Natural killer cell (primary cell): ENCODE measurements around the gene KDM5B. TPM values are rescaled to one million over a fixed set of nuclear protein-coding genes. Genes with fewer than 3 reads are reported as not detected.
"Not testable (repeated sequence)": the region's sequence is repeated elsewhere in the genome, so short reads cannot be mapped to it uniquely, and the experiment has no call there.

Source experiments
- ATAC-seq, 3 donors: fragments of 150-1000 bp in 2 of 3; fragments of 200-7000 bp in 1 of 3; cut with Tn5 transposase; 1 replicate in 1 of 3; 2 replicates in 2 of 3; pipeline ENCODE4 v1.10.0; 2021; ENCODE audit warnings: mild to moderate bottlenecking in 2 of 3, moderate library complexity in 2 of 3
- DNase-seq, 2 donors: peaks; one replicate each; pipeline versions ENCODE4 v3.0.0 to v3.0.0-alpha.2; 2013 to 2021; ENCODE audit warnings: mixed read lengths in 1 of 2
- H3K27ac ChIP-seq: one replicate; pipeline ENCODE4 v1.5.1; 2013; ENCODE audit warnings: mild to moderate bottlenecking, low read length
- H3K27me3 ChIP-seq: one replicate; pipeline ENCODE4 v1.6.1; 2013; ENCODE audit warnings: low read length; ENCODE audit not compliant: control insufficient read depth, insufficient read depth
- H3K36me3 ChIP-seq: one replicate; pipeline ENCODE4 v1.6.1; 2013; ENCODE audit warnings: low read length; ENCODE audit not compliant: control insufficient read depth, insufficient read depth
- H3K4me1 ChIP-seq: one replicate; pipeline ENCODE4 v1.6.1; 2013; ENCODE audit warnings: low read length; ENCODE audit not compliant: control insufficient read depth, insufficient read depth
- H3K4me3 ChIP-seq: one replicate; pipeline ENCODE4 v1.5.1; 2013; ENCODE audit warnings: low read length
- H3K9me3 ChIP-seq: one replicate; pipeline ENCODE4 v1.6.1; 2013; ENCODE audit warnings: low read length; ENCODE audit not compliant: control insufficient read depth, insufficient read depth
- H3K27ac Mint-ChIP-seq, 2 donors: one replicate each; pipeline ENCODE4 v1.8.0; 2022; ENCODE audit warnings: mild to moderate bottlenecking in 2 of 2, mixed read lengths in 2 of 2, moderate library complexity in 1 of 2
- H3K27me3 Mint-ChIP-seq, 2 donors: one replicate each; pipeline ENCODE4 v1.8.0; 2022; ENCODE audit warnings: low read depth in 2 of 2, mixed read lengths in 2 of 2
- H3K36me3 Mint-ChIP-seq: one replicate; pipeline ENCODE4 v1.8.0; 2022; ENCODE audit warnings: mixed read lengths
- H3K4me1 Mint-ChIP-seq, 2 donors: one replicate each; pipeline ENCODE4 v1.8.0; 2022; ENCODE audit warnings: mixed read lengths in 2 of 2
- H3K4me3 Mint-ChIP-seq: one replicate; pipeline ENCODE4 v1.8.0; 2022; ENCODE audit warnings: mild to moderate bottlenecking, moderate library complexity, mixed read lengths
- H3K9me3 Mint-ChIP-seq, 2 donors: one replicate each; pipeline ENCODE4 v1.8.0; 2022; ENCODE audit warnings: mixed read lengths in 2 of 2
- WGBS: methylation state at CpG from one replicate; pipeline ENCODE4 v1.1.7; 2013; ENCODE audit warnings: missing lambda C conversion rate; ENCODE audit not compliant: insufficient coverage; 5-methylcytosine and 5-hydroxymethylcytosine counted together
- intact Hi-C: fragments of 100-400 bp; cut with micrococcal nuclease; formaldehyde crosslinking; loops from one replicate; pipeline ENCODE4 v1.14.2; 2022
- total RNA-seq, 4 donors: library from RNA; stranded (reverse); fragments of 120-200 nt in 1 of 4; gene quantifications; one replicate each; pipeline versions ENCODE4 v1.2.3 to v1.2.4, GENCODE V29; 2013 to 2022
- TF ChIP-seq, protein P1 (sequence below): fragments of 200-600 bp; IDR thresholded peaks from one replicate; pipeline ENCODE4 v1.8.0; 2022; ENCODE audit warnings: antibody characterized with exemption

KDM5B gene
- total RNA-seq, 3 donors from 2014 or later (not counting 1 experiment from before 2014, with no cell fraction given), result 107 to 121 (median 108) TPM

DNA sequence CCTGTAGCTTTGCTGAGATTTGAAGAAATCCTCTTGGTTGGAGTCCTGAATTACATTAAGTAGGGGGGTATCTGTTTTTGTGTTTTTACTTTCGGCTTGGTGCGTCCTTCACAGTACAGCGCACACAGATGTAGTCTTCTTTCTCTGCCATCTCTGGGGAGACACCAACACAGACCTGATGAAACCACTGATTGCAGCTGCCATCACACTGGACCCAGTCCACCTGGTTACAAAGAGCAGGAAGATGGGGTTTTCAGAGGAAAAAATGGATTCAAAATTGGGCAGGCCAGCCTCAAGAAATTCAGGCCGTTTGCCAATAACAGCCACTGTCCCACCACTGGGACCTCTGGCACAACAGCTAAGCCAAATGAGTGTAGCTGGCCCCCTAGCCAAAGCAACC lies 79.3 kb downstream of the KDM5B start:
- Histone ChIP-seq H3K9me3 (no peaks in the 10 kb centered on the region), H3K4me1 (no peaks in the 10 kb centered on the region), H3K4me3 (no peak overlapping the region), H3K27ac (no peak overlapping the region), H3K36me3 (peaks cover 66% of the 10 kb centered on the region), H3K27me3 (no peaks in the 10 kb centered on the region)
- no peak for ATAC-seq
- Mint-ChIP-seq H3K27me3 (no peaks in the 10 kb centered on the region), H3K9me3 (no peaks in the 10 kb centered on the region), H3K27ac (no peak overlapping the region), H3K4me1 (no peaks in the 10 kb centered on the region), H3K4me3 (no peak overlapping the region), H3K36me3 (peaks cover 60% of the 10 kb centered on the region)
- DNase-seq, result no peak
- WGBS, result 78% methylated on average over 4 of the region's 4 CpGs
- TF ChIP-seq, protein P1, sequence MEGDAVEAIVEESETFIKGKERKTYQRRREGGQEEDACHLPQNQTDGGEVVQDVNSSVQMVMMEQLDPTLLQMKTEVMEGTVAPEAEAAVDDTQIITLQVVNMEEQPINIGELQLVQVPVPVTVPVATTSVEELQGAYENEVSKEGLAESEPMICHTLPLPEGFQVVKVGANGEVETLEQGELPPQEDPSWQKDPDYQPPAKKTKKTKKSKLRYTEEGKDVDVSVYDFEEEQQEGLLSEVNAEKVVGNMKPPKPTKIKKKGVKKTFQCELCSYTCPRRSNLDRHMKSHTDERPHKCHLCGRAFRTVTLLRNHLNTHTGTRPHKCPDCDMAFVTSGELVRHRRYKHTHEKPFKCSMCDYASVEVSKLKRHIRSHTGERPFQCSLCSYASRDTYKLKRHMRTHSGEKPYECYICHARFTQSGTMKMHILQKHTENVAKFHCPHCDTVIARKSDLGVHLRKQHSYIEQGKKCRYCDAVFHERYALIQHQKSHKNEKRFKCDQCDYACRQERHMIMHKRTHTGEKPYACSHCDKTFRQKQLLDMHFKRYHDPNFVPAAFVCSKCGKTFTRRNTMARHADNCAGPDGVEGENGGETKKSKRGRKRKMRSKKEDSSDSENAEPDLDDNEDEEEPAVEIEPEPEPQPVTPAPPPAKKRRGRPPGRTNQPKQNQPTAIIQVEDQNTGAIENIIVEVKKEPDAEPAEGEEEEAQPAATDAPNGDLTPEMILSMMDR, result no peak
- intact Hi-C loops, result no loop called here

- Mint-ChIP-seq H3K27ac (no peak overlapping the region), H3K36me3 (peaks cover 30% of the 10 kb centered on the region), H3K27me3 (no peaks in the 10 kb centered on the region), H3K9me3 (no peaks in the 10 kb centered on the region), H3K4me3 (no peak overlapping the region), H3K4me1 (no peaks in the 10 kb centered on the region)
- no peak for ATAC-seq
- H3K9me3 ChIP-seq, result no peaks in the 10 kb centered on the region
- no peak overlapping the region for H3K4me3 ChIP-seq
- no peak overlapping the region for H3K27ac ChIP-seq
- H3K4me1 ChIP-seq, result no peaks in the 10 kb centered on the region
- no peak for DNase-seq
- TF ChIP-seq, protein P1, result no peak
- peaks cover 32% of the 10 kb centered on the region for H3K36me3 ChIP-seq
- intact Hi-C loops, result no loop called here
- no peaks in the 10 kb centered on the region for H3K27me3 ChIP-seq
- WGBS, result 94% methylated on average over 3 of the region's 3 CpGs
Measured at GRCh38 chr1:202725526-202725925, 82.7 kb downstream of the KDM5B start.

DNA sequence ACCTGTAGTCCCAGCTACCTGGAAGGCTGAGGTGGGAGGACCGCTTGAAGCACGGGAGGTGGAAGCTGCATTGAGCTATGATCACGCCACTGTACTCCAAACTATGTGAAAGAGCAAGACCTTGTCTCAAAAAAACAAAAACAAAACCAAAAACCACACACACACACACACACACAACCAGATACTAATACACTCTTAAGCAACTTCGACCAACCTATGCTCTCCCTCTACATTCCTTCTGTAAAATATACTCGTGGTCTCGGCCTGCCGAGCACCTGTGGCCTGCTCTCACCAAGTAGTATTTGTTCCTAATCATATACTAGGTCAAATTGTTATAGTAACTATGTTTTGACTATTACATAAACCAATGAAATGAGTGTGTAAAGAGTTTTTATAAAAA lies 84.5 kb downstream of the KDM5B start:
- no peak overlapping the region for H3K27ac ChIP-seq
- no peak overlapping the region for H3K27ac Mint-ChIP-seq
- peaks cover 15% of the 10 kb centered on the region for H3K36me3 ChIP-seq
- H3K9me3 ChIP-seq, result no peaks in the 10 kb centered on the region
- H3K27me3 Mint-ChIP-seq, result peaks cover 3% of the 10 kb centered on the region in 2 donors
- WGBS, result 93% methylated on average over 5 of the region's 7 CpGs
- peaks cover 14% of the 10 kb centered on the region for H3K36me3 Mint-ChIP-seq
- DNase-seq, result no peak
- no peak for ATAC-seq
- no peaks in the 10 kb centered on the region for H3K4me1 Mint-ChIP-seq
- TF ChIP-seq, protein P1, result no peak
- H3K27me3 ChIP-seq, result no peaks in the 10 kb centered on the region
- no peak overlapping the region for H3K4me3 Mint-ChIP-seq
- peaks cover 3% of the 10 kb centered on the region for H3K4me1 ChIP-seq
- no peaks in the 10 kb centered on the region for H3K9me3 Mint-ChIP-seq
- intact Hi-C loops, result no loop called here
- no peak overlapping the region for H3K4me3 ChIP-seq

DNA sequence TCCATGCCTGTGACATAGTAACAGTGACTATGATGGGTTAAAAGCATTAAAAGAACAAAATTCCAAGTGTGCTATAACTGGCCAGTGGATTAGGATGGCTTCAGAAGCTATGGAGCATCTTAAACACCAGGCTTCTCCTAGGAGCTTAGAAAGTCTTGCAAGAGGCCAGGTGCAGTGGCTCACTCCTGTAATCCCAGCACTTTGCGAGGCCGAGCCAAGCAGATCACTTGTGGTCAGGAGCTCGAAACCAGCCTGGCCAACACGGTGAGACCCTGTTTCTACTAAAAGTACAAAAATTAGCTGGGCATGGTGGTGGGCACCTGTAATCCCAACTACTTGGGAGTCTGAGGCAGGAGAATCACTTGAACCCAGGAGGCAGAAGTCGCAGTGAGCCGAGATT lies 85.2 kb downstream of the KDM5B start:
- intact Hi-C loops, H3K27ac Mint-ChIP-seq, ATAC-seq, DNase-seq, H3K27me3 Mint-ChIP-seq, H3K36me3 ChIP-seq, H3K4me1 Mint-ChIP-seq, H3K27ac ChIP-seq, H3K4me3 Mint-ChIP-seq, H3K4me1 ChIP-seq, H3K9me3 ChIP-seq, H3K9me3 Mint-ChIP-seq, H3K4me3 ChIP-seq, H3K27me3 ChIP-seq, H3K36me3 Mint-ChIP-seq: not testable (repeated sequence)
- WGBS, result 84% methylated on average over 6 of the region's 6 CpGs
